ENCODE measurements around the gene TFPI. TPM values are rescaled to one million over a fixed set of nuclear protein-coding genes. Genes with fewer than 3 reads are reported as not detected.
A peak's percentile ranks its signal among the peaks of the same experiment; 100 is the strongest.

Gene TFPI
- total RNA-seq, 4 donors from 2014 or later: 3.5 to 89.6 (median 22.5) TPM

GRCh38 chr2:187504312-187504921 is 49.8 kb downstream of the TFPI start:
- no peak for TF ChIP-seq POLR2A (IDR thresholded peaks at IDR 0.05)
- TF ChIP-seq, protein P1, sequence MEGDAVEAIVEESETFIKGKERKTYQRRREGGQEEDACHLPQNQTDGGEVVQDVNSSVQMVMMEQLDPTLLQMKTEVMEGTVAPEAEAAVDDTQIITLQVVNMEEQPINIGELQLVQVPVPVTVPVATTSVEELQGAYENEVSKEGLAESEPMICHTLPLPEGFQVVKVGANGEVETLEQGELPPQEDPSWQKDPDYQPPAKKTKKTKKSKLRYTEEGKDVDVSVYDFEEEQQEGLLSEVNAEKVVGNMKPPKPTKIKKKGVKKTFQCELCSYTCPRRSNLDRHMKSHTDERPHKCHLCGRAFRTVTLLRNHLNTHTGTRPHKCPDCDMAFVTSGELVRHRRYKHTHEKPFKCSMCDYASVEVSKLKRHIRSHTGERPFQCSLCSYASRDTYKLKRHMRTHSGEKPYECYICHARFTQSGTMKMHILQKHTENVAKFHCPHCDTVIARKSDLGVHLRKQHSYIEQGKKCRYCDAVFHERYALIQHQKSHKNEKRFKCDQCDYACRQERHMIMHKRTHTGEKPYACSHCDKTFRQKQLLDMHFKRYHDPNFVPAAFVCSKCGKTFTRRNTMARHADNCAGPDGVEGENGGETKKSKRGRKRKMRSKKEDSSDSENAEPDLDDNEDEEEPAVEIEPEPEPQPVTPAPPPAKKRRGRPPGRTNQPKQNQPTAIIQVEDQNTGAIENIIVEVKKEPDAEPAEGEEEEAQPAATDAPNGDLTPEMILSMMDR (IDR thresholded peaks at IDR 0.05): no peak
- H3K4me3 ChIP-seq: no peak overlapping the region
- H3K4me1 ChIP-seq: peaks cover 0 to 5% (median 4%) of the 10 kb centered on the region in 3 donors
- no peaks in the 10 kb centered on the region for H3K27me3 ChIP-seq
- H3K9me3 ChIP-seq: no peaks in the 10 kb centered on the region
- 32 to 37% methylated on average over 6 of the region's 6 CpGs for WGBS, 2 donors
- H3K27ac ChIP-seq: no peak overlapping the region
- intact Hi-C loops (cut with DNase I): no loop called here
- no peaks in the 10 kb centered on the region for H3K36me3 ChIP-seq
- no peak for DNase-seq

DNA sequence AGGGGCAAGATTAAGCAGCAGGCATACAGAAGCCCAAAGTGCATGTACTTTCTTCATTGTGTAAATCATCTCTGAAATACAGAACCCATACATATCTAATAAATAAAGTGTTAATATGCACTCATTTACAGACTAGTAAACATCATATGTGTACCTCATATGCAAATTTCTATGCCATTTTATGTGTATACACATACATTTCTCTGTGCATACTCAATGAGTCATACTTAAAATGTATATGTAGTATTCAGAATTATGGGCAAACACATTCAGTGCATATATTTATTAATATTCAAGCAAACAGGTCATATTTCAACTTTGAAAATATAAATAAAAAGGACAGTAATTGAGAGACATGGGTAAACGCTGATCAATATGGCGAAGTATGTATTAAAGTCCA is 50.5 kb downstream of the TFPI start:
- WGBS, 2 donors: 61 to 93% methylated on average over 2 of the region's 2 CpGs
- no peak for TF ChIP-seq POLR2A (IDR thresholded peaks at IDR 0.05)
- TF ChIP-seq, protein P1 (IDR thresholded peaks at IDR 0.05): no peak
- Histone ChIP-seq H3K4me1 (peaks cover 0 to 5% (median 4%) of the 10 kb centered on the region in 3 donors), H3K9me3 (no peaks in the 10 kb centered on the region), H3K27me3 (no peaks in the 10 kb centered on the region), H3K4me3 (no peak overlapping the region), H3K27ac (no peak overlapping the region), H3K36me3 (no peaks in the 10 kb centered on the region)
- intact Hi-C loops (cut with DNase I): no loop called here
- no peak for DNase-seq

DNA sequence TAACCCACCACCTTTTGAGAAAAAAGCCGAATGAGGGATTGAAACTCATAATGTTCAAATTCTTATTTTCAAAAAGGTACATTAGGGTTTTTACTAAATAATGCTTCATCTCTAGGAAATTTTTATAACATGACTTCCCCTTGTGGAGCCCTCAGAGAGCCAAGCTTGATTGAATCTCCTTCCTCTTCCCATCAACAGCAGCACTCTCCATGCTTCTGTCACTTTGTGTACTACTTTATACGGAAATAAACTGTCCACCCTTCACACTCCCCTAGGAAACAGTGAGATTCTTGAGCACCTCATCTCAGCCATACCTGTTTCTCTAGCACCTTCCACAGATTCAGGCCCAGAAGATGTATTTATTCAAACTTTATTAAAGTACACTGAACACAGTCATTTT is 51.8 kb downstream of the TFPI start:
- TF ChIP-seq, protein P1 (IDR thresholded peaks at IDR 0.05): no peak
- no peak for TF ChIP-seq POLR2A (IDR thresholded peaks at IDR 0.05)
- WGBS, 2 donors: 65 to 82% methylated on average over 2 of the region's 2 CpGs

DNA sequence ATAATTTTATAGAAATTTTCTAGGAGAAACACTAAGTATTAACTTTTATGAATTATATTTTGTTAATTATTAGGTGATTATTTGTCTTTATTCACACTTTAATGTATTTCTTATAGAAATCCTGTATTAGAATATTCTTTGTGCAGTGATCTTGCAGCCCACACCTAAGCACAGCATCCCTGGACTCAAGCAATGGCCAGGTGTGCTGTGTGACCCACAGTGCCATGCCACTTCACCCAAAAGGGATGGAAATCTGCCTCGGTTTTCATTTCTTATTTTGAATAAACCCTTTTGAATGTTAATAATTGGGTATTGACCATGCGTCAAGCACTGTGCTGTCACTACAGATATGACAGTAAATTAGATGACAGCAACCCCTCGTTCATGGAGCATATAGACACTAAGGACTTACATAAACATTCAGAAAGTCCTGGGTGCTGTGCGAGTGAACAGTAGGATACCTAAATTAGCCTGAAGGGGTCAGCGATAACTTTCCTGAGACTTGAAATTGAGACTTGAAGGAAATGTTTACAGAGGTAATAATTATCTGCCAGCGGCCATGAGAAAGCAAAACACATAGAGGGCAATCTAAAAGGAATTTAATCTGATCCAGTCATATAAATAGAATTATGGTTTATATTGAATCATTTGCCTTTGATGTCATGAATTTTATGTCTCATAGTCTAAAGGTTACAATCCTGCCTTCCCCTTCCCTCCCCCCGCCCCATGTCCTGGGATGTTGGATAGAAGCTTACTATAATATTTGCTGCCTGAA is 53.5 kb downstream of the TFPI start:
- intact Hi-C loops (cut with DNase I): no loop called here
- 58 to 67% methylated on average over 7 of the region's 7 CpGs for WGBS, 2 donors
- H3K4me3 ChIP-seq: no peak overlapping the region
- no peak overlapping the region for H3K27ac ChIP-seq
- peaks cover 0 to 5% (median 4%) of the 10 kb centered on the region in 3 donors for H3K4me1 ChIP-seq
- peaks cover 0 to 10% (median 0%) of the 10 kb centered on the region in 3 donors for H3K36me3 ChIP-seq
- TF ChIP-seq, protein P1 (IDR thresholded peaks at IDR 0.05): peak in 2 of 6 experiments; percentile 9 to 32
- TF ChIP-seq POLR2A (IDR thresholded peaks at IDR 0.05): no peak
- H3K27me3 ChIP-seq: no peaks in the 10 kb centered on the region
- no peaks in the 10 kb centered on the region for H3K9me3 ChIP-seq
- no peak for DNase-seq

More for the DNA sequence above, 51.8 kb downstream of the TFPI start:
- DNase-seq: no peak
- Histone ChIP-seq H3K27me3 (no peaks in the 10 kb centered on the region), H3K9me3 (no peaks in the 10 kb centered on the region), H3K4me3 (no peak overlapping the region), H3K27ac (no peak overlapping the region), H3K4me1 (peaks cover 0 to 5% (median 4%) of the 10 kb centered on the region in 3 donors), H3K36me3 (no peaks in the 10 kb centered on the region)
- intact Hi-C loops (cut with DNase I): no loop called here

DNA sequence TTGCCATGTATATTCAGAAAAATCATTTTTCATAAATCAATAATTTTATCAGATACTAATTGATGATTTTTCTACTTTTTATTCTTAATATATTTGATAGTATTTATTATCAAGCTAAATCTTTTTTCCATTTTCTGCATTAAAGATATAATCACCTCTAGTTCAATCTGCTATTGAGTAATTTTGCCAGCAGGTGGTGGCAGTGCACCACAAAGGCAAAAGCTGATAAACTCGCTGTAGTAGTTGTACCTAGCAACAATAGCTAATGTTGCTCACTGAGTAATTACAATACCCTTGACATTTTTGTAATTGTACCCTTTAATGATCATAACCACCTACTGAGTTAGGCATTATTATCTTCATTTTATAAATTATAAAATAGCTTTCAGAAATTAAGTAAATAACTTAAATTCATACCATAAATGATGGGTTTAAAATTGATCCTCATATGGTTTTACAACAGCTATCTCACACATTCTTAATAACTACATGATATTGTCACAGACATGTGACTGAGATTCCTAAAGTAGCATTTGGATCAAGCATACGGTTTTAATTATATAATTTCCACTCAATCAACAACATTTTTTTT is 54.2 kb downstream of the TFPI start:
- peaks cover 0 to 5% (median 4%) of the 10 kb centered on the region in 3 donors for H3K4me1 ChIP-seq
- no peaks in the 10 kb centered on the region for H3K27me3 ChIP-seq
- intact Hi-C loops (cut with DNase I): no loop called here
- H3K4me3 ChIP-seq: no peak overlapping the region
- TF ChIP-seq, protein P1 (IDR thresholded peaks at IDR 0.05): peak; percentile 18 to 89 (median 80)
- TF ChIP-seq POLR2A (IDR thresholded peaks at IDR 0.05): no peak
- WGBS, 2 donors: 8 to 10% methylated on average over 2 of the region's 2 CpGs
- no peak for DNase-seq
- no peak overlapping the region for H3K27ac ChIP-seq
- H3K9me3 ChIP-seq: no peaks in the 10 kb centered on the region
- H3K36me3 ChIP-seq: peaks cover 0 to 16% (median 0%) of the 10 kb centered on the region in 3 donors
